Activated naive CD4-positive, alpha-beta T cell treated with anti-CD3 and anti-CD28 coated beads, Interleukin-2, amount 50 U/mL, for 24 hours (primary cell): ENCODE results near the gene SMLR1.

Source experiments
- H3K27ac Mint-ChIP-seq: one replicate; pipeline ENCODE4 v1.8.0; 2021; ENCODE audit warnings: mild to moderate bottlenecking, mixed read lengths
- H3K27me3 Mint-ChIP-seq: one replicate; pipeline ENCODE4 v1.8.0; 2021; ENCODE audit warnings: mixed read lengths
- H3K36me3 Mint-ChIP-seq: one replicate; pipeline ENCODE4 v1.8.0; 2021; ENCODE audit warnings: mixed read lengths
- H3K4me1 Mint-ChIP-seq: one replicate; pipeline ENCODE4 v1.8.0; 2021; ENCODE audit warnings: mixed read lengths
- H3K4me3 Mint-ChIP-seq: one replicate; pipeline ENCODE4 v1.8.0; 2021; ENCODE audit warnings: mild to moderate bottlenecking, mixed read lengths
- H3K9me3 Mint-ChIP-seq: one replicate; pipeline ENCODE4 v1.8.0; 2021; ENCODE audit warnings: mixed read lengths

Gene SMLR1

GRCh38 chr6:130838951-130839350, 11.7 kb downstream of the SMLR1 start:
- H3K4me1 Mint-ChIP-seq = no peaks in the 10 kb centered on the region
- no peak overlapping the region for H3K27ac Mint-ChIP-seq
- no peak overlapping the region for H3K4me3 Mint-ChIP-seq
- H3K36me3 Mint-ChIP-seq = no peaks in the 10 kb centered on the region
- H3K9me3 Mint-ChIP-seq = no peaks in the 10 kb centered on the region
- H3K27me3 Mint-ChIP-seq = no peaks in the 10 kb centered on the region

GRCh38 chr6:130839379-130839778, 12.2 kb downstream of the SMLR1 start:
- Mint-ChIP-seq H3K27ac (no peak overlapping the region), H3K27me3 (no peaks in the 10 kb centered on the region), H3K4me1 (no peaks in the 10 kb centered on the region)

DNA sequence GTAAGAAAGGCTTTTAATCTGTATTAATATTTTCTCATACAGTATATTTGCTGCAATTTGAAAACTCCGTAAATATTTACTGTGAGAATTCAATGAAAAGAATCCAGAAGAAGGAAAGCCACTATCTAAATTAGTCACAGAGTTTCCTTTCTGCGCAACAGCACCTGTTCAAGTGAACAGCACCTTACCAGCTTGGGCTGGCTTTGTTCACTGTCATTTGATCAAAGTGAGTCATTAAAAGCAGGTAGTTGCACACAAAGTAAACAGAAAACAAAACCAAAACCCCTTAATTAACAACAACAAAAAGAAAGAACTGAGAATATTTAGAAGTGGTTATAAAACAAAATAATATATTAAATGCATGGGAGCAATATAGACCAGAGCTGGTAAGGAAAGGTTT, 12.8 kb downstream of the SMLR1 start:
- H3K27me3 Mint-ChIP-seq = no peaks in the 10 kb centered on the region
- H3K9me3 Mint-ChIP-seq = no peaks in the 10 kb centered on the region
- no peaks in the 10 kb centered on the region for H3K4me1 Mint-ChIP-seq
- H3K27ac Mint-ChIP-seq = no peak overlapping the region
- no peak overlapping the region for H3K4me3 Mint-ChIP-seq
- no peaks in the 10 kb centered on the region for H3K36me3 Mint-ChIP-seq

More at GRCh38 chr6:130839379-130839778, 12.2 kb downstream of the SMLR1 start:
- no peak overlapping the region for H3K4me3 Mint-ChIP-seq
- no peaks in the 10 kb centered on the region for H3K36me3 Mint-ChIP-seq
- H3K9me3 Mint-ChIP-seq = no peaks in the 10 kb centered on the region

DNA sequence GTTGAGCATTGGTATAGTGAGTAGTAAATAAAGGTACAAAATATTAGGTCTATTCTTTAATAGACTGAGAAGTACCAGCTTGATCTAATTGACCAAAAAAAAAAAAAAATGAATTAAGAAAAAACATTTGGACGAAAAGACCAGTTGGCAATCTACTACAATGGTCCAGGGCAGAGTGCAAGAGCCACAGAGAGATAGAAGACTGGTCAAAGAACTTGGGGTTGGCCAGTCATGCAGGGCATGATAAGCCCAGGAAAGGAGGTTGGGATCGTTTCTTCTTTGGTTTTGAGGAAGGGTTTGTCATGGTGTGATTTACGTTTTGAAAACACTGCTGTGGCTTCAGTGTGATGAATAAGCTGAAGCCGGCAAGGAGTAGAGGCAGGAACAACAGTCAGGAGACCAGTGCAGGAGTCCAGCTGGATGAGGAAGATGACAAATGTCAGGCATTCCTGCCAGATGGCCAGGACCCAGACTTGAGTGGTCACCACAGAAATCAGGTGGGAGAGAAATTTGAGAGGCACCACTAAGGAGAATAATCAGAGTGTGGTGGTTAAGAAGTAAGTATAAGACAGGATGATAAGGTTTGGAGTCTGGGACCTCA, 14.0 kb downstream of the SMLR1 start:
- no peaks in the 10 kb centered on the region for H3K27me3 Mint-ChIP-seq
- no peak overlapping the region for H3K27ac Mint-ChIP-seq
- H3K36me3 Mint-ChIP-seq = no peaks in the 10 kb centered on the region
- no peaks in the 10 kb centered on the region for H3K4me1 Mint-ChIP-seq
- no peaks in the 10 kb centered on the region for H3K9me3 Mint-ChIP-seq
- H3K4me3 Mint-ChIP-seq = no peak overlapping the region

DNA sequence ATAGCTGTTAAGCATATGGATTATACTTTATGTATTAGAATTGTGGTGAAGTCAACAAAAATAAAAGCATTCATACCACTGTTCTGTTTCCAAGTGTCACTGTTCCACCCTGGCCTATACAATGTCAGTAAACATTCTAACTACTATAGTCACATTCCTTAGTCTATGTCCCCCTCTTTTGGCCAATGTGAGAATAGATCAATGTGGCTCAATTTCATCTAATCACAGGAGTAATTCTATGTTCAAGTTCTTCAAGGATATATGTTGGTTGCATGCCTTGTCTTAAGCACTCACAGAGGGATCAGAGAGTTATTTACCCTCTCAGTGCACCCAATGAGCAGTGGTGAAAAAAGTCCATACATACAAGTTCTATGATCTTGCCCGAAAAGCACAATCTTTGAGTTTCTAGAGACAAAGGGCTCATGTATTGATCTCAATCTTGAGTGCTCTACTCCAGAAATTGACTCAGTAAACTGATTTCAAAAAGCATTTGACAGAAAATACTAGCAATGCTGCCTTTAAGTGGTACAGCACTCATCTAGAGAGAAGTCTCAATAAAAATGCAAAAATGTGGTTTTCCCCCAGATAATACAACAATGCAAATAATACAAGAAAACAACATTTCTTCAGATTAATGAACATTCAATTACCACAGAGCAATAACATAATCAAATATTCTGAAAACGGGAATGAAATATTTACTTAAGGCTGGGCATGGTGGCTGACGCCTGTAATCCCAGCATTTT, 16.5 kb downstream of the SMLR1 start:
- H3K4me1 Mint-ChIP-seq = peaks cover 1% of the 10 kb centered on the region
- no peaks in the 10 kb centered on the region for H3K27me3 Mint-ChIP-seq

DNA sequence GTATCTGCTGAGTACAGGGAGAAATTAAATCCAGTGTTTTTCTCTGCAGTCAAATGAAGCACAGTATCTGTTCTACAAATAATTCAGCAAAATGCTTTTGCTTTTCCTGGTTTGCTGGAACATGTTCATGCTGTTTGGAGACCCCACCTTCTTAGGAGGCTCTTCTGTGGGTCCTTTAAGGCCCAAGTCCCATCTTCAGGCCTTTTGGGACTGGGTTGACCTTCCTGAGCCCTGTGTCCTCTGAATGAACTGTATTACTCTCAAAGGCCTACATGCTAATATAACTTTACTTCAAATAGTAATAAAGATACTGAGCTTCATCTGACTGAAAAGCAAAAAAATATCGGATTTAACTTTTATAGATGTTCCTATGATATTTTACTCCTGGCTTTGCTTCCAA, 19.3 kb downstream of the SMLR1 start:
- no peaks in the 10 kb centered on the region for H3K36me3 Mint-ChIP-seq
- peaks cover 7% of the 10 kb centered on the region for H3K4me1 Mint-ChIP-seq
- no peak overlapping the region for H3K4me3 Mint-ChIP-seq
- no peaks in the 10 kb centered on the region for H3K27me3 Mint-ChIP-seq
- H3K9me3 Mint-ChIP-seq = no peaks in the 10 kb centered on the region
- H3K27ac Mint-ChIP-seq = no peak overlapping the region

More for the DNA sequence above, 16.5 kb downstream of the SMLR1 start:
- Mint-ChIP-seq H3K4me3 (no peak overlapping the region), H3K27ac (no peak overlapping the region), H3K36me3 (no peaks in the 10 kb centered on the region), H3K9me3 (no peaks in the 10 kb centered on the region)

- no peak overlapping the region for H3K27ac Mint-ChIP-seq
- peaks cover 7% of the 10 kb centered on the region for H3K4me1 Mint-ChIP-seq
- H3K9me3 Mint-ChIP-seq = no peaks in the 10 kb centered on the region
- no peaks in the 10 kb centered on the region for H3K36me3 Mint-ChIP-seq
- no peak overlapping the region for H3K4me3 Mint-ChIP-seq
- H3K27me3 Mint-ChIP-seq = no peaks in the 10 kb centered on the region
These were observed 20.1 kb downstream of the SMLR1 start for GRCh38 chr6:130847001-130847910.

GRCh38 chr6:130848945-130849344, 21.7 kb downstream of the SMLR1 start:
- no peaks in the 10 kb centered on the region for H3K36me3 Mint-ChIP-seq
- H3K27ac Mint-ChIP-seq = no peak overlapping the region
- no peaks in the 10 kb centered on the region for H3K9me3 Mint-ChIP-seq
- H3K4me1 Mint-ChIP-seq = peaks cover 7% of the 10 kb centered on the region
- H3K27me3 Mint-ChIP-seq = no peaks in the 10 kb centered on the region
- H3K4me3 Mint-ChIP-seq = no peak overlapping the region

GRCh38 chr6:130849594-130849993, 22.4 kb downstream of the SMLR1 start:
- Mint-ChIP-seq H3K4me1 (peaks cover 7% of the 10 kb centered on the region), H3K4me3 (no peak overlapping the region), H3K27ac (no peak overlapping the region), H3K27me3 (no peaks in the 10 kb centered on the region), H3K9me3 (no peaks in the 10 kb centered on the region), H3K36me3 (no peaks in the 10 kb centered on the region)

DNA sequence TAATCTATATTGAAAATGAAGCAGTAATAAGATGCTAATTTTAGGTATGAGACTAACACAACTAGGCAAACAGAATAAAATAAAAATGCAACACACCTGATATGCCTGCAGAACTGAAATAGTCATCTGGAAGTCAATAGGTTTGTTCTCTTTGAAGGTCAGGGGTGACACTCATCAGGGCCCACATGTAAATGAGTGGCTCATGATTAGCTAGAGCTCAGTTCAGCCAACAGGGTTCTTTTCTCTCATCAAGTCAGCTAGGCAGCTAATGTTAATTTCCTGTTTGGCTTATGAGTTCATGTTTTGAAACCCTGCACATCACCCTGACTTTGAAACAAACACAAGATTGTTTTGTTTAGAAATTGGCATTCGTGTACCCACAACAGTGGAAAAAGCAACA, 23.8 kb downstream of the SMLR1 start:
- Mint-ChIP-seq H3K9me3 (no peaks in the 10 kb centered on the region), H3K36me3 (no peaks in the 10 kb centered on the region), H3K27ac (no peak overlapping the region), H3K4me1 (peaks cover 7% of the 10 kb centered on the region), H3K4me3 (no peak overlapping the region), H3K27me3 (no peaks in the 10 kb centered on the region)

GRCh38 chr6:130852844-130853554, 25.8 kb downstream of the SMLR1 start:
- Mint-ChIP-seq H3K27me3 (no peaks in the 10 kb centered on the region), H3K9me3 (no peaks in the 10 kb centered on the region)

GRCh38 chr6:130853555-130854183, 26.5 kb downstream of the SMLR1 start:
- Mint-ChIP-seq H3K4me1 (peaks cover 7% of the 10 kb centered on the region), H3K36me3 (peaks cover 2% of the 10 kb centered on the region), H3K4me3 (no peak overlapping the region), H3K27me3 (no peaks in the 10 kb centered on the region), H3K27ac (no peak overlapping the region), H3K9me3 (no peaks in the 10 kb centered on the region)

More at GRCh38 chr6:130852844-130853554, 25.8 kb downstream of the SMLR1 start:
- no peak overlapping the region for H3K27ac Mint-ChIP-seq
- no peak overlapping the region for H3K4me3 Mint-ChIP-seq
- peaks cover 7% of the 10 kb centered on the region for H3K4me1 Mint-ChIP-seq
- H3K36me3 Mint-ChIP-seq = peaks cover 2% of the 10 kb centered on the region

GRCh38 chr6:130858054-130858453, 30.8 kb downstream of the SMLR1 start:
- H3K4me3 Mint-ChIP-seq = no peak overlapping the region
- H3K9me3 Mint-ChIP-seq = no peaks in the 10 kb centered on the region
- no peak overlapping the region for H3K27ac Mint-ChIP-seq
- H3K4me1 Mint-ChIP-seq = no peaks in the 10 kb centered on the region
- peaks cover 2% of the 10 kb centered on the region for H3K36me3 Mint-ChIP-seq
- no peaks in the 10 kb centered on the region for H3K27me3 Mint-ChIP-seq

GRCh38 chr6:130858498-130859160, 31.4 kb downstream of the SMLR1 start:
- H3K9me3 Mint-ChIP-seq = no peaks in the 10 kb centered on the region

More at GRCh38 chr6:130858498-130859160, 31.4 kb downstream of the SMLR1 start:
- Mint-ChIP-seq H3K27ac (no peak overlapping the region), H3K27me3 (no peaks in the 10 kb centered on the region), H3K4me3 (no peak overlapping the region), H3K36me3 (peaks cover 2% of the 10 kb centered on the region), H3K4me1 (no peaks in the 10 kb centered on the region)
